ENCODE data around the gene PRLR.

PRLR gene

DNA sequence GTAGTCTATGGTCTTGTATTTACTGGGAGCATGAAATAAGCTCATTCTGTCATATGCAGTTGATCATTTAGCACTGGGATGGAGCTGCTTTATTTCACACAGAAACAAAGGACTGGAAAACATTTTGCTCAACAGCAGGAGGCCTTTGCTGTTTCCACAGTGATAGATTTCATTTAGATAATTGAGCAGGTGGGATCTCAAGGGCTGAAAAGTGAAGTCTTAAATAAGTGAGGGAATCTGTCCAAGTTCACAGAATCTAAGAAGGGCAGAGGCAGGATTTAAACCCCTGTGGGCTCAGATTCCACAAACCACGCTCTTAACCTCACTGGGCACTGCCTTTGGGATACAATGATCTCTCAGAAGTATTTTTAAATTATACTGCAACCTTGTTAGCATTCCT is 47.8 kb downstream of the PRLR start:
- Histone ChIP-seq H3K4me3 (ENCODE audit: low read length in 2 of 2) (no peak overlapping the region), H3K9me3 (ENCODE audit: control insufficient read depth in 2 of 2, low read length in 2 of 2) (no peaks in the 10 kb centered on the region), H3K27ac (ENCODE audit: low read length) (no peak overlapping the region), H3K27me3 (ENCODE audit: control insufficient read depth in 1 of 2, insufficient read depth in 2 of 2, low read length in 2 of 2) (no peaks in the 10 kb centered on the region), H3K36me3 (ENCODE audit: control insufficient read depth in 2 of 2, insufficient read depth in 2 of 2, low read length in 2 of 2) (no peaks in the 10 kb centered on the region), H3K4me1 (ENCODE audit: control insufficient read depth, insufficient read depth, low read length) (no peaks in the 10 kb centered on the region), H3K9ac (ENCODE audit: low read length in 2 of 2) (no peak overlapping the region)

DNA sequence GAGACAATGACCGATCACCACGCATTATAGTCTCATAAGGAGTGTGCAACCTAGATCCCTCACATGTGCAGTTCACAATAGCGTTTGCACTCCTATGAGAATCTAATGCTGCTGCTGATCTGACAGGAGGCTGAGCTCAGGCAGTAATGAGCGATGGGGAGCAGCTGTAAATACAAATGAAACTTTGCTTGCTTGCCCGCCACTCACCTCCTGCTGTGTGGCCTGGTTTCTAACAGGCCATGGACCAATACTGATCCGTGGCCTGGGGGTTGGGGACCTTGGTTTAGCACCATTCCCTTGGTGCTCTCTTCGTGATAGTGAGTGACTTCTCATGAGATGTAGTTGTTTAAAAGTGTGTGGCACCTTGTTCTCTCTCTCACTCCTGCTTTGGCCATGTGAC is 50.2 kb downstream of the PRLR start:
- H3K36me3 ChIP-seq (ENCODE audit: control insufficient read depth in 2 of 2, insufficient read depth in 2 of 2, low read length in 2 of 2), result no peaks in the 10 kb centered on the region
- no peaks in the 10 kb centered on the region for H3K9me3 ChIP-seq (ENCODE audit: control insufficient read depth in 2 of 2, low read length in 2 of 2)
- H3K4me1 ChIP-seq (ENCODE audit: control insufficient read depth, insufficient read depth, low read length), result no peaks in the 10 kb centered on the region
- H3K27ac ChIP-seq (ENCODE audit: low read length), result no peak overlapping the region
- no peak overlapping the region for H3K4me3 ChIP-seq (ENCODE audit: low read length in 2 of 2)
- no peak overlapping the region for H3K9ac ChIP-seq (ENCODE audit: low read length in 2 of 2)
- H3K27me3 ChIP-seq (ENCODE audit: control insufficient read depth in 1 of 2, insufficient read depth in 2 of 2, low read length in 2 of 2), result no peaks in the 10 kb centered on the region

DNA sequence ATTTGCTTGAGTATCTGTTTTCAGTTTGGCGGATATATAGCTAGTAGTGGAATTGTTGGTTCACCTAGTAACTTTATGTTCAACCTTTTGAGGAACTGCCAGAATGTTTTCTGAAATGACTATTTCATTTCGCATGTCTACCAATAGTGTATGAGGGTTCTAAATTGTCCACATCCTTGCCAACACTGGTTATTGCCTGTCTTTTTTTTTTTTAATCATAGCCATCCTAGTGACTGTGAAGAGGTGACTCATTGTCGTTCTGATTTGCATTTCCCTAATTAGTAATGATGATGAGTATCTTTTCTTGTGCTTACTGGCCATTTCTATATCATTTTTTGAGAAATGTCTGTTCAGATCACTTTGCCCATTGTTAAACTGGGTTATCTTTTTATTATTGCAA is 52.5 kb downstream of the PRLR start:
- no peaks in the 10 kb centered on the region for H3K27me3 ChIP-seq (ENCODE audit: control insufficient read depth in 1 of 2, insufficient read depth in 2 of 2, low read length in 2 of 2)
- H3K4me1 ChIP-seq (ENCODE audit: control insufficient read depth, insufficient read depth, low read length), result no peaks in the 10 kb centered on the region
- H3K4me3 ChIP-seq (ENCODE audit: low read length in 2 of 2), result no peak overlapping the region
- no peaks in the 10 kb centered on the region for H3K9me3 ChIP-seq (ENCODE audit: control insufficient read depth in 2 of 2, low read length in 2 of 2)
- no peak overlapping the region for H3K27ac ChIP-seq (ENCODE audit: low read length)
- H3K36me3 ChIP-seq (ENCODE audit: control insufficient read depth in 2 of 2, insufficient read depth in 2 of 2, low read length in 2 of 2), result no peaks in the 10 kb centered on the region
- H3K9ac ChIP-seq (ENCODE audit: low read length in 2 of 2), result no peak overlapping the region

DNA sequence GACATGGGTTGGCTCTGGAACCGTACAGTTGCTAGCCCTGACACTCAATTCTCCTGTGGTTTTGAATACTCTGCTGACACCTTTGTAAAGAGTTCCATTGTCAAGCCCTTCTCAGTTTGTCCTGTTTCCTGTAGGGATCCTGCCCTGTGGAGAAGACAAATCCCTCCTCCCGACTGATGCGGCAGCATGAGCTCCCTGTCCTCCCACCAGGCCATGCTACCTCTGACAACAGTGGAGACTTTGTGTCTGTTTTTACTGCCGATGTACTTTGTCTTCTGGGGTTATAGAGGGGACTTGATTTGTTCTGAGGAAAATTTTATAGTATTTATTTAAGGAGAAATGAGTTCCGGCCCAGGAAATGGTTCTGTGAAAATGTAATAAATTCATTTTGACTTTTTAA is 57.8 kb downstream of the PRLR start:
- H3K4me1 ChIP-seq (ENCODE audit: control insufficient read depth, insufficient read depth, low read length), result no peaks in the 10 kb centered on the region
- H3K27ac ChIP-seq (ENCODE audit: low read length), result no peak overlapping the region
- H3K27me3 ChIP-seq (ENCODE audit: control insufficient read depth in 1 of 2, insufficient read depth in 2 of 2, low read length in 2 of 2), result no peaks in the 10 kb centered on the region
- no peaks in the 10 kb centered on the region for H3K36me3 ChIP-seq (ENCODE audit: control insufficient read depth in 2 of 2, insufficient read depth in 2 of 2, low read length in 2 of 2)
- no peak overlapping the region for H3K9ac ChIP-seq (ENCODE audit: low read length in 2 of 2)
- no peaks in the 10 kb centered on the region for H3K9me3 ChIP-seq (ENCODE audit: control insufficient read depth in 2 of 2, low read length in 2 of 2)
- H3K4me3 ChIP-seq (ENCODE audit: low read length in 2 of 2), result no peak overlapping the region

DNA sequence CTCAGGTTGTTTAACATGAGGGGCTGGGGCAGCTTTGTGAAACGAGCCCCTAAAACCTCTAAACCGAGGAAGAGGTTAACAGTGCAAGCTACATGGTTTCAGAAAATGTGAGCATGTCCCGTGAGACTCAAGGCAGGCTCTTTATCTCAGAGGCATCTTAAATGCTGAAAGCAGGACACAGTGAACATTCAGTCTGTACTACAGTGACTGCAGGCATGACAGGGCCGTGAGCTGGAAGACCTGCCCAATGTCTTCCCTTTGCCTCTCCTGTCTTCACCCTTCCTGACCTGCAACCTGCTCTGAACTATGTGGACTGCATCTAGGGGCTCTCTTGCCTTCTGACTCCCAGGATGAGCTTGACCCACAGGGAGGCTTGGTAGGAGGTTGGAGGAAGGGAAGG is 58.3 kb downstream of the PRLR start:
- H3K9me3 ChIP-seq (ENCODE audit: control insufficient read depth in 2 of 2, low read length in 2 of 2), result no peaks in the 10 kb centered on the region
- H3K4me3 ChIP-seq (ENCODE audit: low read length in 2 of 2), result no peak overlapping the region
- H3K4me1 ChIP-seq (ENCODE audit: control insufficient read depth, insufficient read depth, low read length), result no peaks in the 10 kb centered on the region
- H3K27me3 ChIP-seq (ENCODE audit: control insufficient read depth in 1 of 2, insufficient read depth in 2 of 2, low read length in 2 of 2), result no peaks in the 10 kb centered on the region
- H3K27ac ChIP-seq (ENCODE audit: low read length), result no peak overlapping the region
- H3K9ac ChIP-seq (ENCODE audit: low read length in 2 of 2), result no peak overlapping the region
- no peaks in the 10 kb centered on the region for H3K36me3 ChIP-seq (ENCODE audit: control insufficient read depth in 2 of 2, insufficient read depth in 2 of 2, low read length in 2 of 2)

DNA sequence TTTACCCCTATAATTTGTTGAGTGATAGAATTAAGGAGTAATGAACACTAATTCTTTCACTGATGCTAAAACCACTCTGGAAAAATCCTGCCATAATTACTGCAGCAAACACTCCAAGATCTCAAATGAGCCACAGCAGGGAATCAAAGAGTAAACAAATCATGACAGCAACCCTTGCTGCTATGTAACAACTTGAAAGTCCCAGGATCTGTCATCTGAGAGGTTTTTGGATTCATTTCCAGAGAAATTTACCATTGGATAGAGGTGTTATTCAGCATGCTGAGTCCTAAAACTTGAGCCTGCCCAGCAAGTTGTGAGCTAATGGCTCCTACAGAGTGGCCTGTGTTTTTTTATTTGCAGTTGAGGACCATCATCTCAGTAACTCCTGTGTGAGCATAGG is 59.2 kb downstream of the PRLR start:
- Histone ChIP-seq H3K4me1 (ENCODE audit: control insufficient read depth, insufficient read depth, low read length) (no peaks in the 10 kb centered on the region), H3K36me3 (ENCODE audit: control insufficient read depth in 2 of 2, insufficient read depth in 2 of 2, low read length in 2 of 2) (no peaks in the 10 kb centered on the region), H3K4me3 (ENCODE audit: low read length in 2 of 2) (no peak overlapping the region), H3K27ac (ENCODE audit: low read length) (no peak overlapping the region), H3K9ac (ENCODE audit: low read length in 2 of 2) (no peak overlapping the region), H3K27me3 (ENCODE audit: control insufficient read depth in 1 of 2, insufficient read depth in 2 of 2, low read length in 2 of 2) (no peaks in the 10 kb centered on the region), H3K9me3 (ENCODE audit: control insufficient read depth in 2 of 2, low read length in 2 of 2) (no peaks in the 10 kb centered on the region)

DNA sequence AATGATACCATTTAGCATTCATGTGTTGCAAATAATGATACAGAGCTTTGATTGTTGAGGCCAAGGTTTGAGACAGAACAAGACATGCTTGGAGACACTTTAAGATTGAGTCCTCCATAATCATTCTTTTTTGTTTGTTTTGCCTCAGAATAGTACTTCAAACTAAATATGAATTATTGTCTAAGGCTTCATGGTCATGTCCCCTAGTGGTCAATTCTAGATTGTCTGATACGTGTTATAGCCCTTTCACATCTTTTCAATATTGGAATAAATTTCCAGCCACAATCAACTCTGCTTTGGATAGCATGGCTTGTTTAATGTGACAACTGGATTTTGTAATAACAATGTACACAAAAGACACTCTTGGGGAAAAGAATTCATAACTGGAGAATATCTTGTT is 64.2 kb downstream of the PRLR start:
- no peaks in the 10 kb centered on the region for H3K4me1 ChIP-seq (ENCODE audit: control insufficient read depth, insufficient read depth, low read length)
- no peak overlapping the region for H3K9ac ChIP-seq (ENCODE audit: low read length in 2 of 2)
- H3K9me3 ChIP-seq (ENCODE audit: control insufficient read depth in 2 of 2, low read length in 2 of 2), result no peaks in the 10 kb centered on the region
- no peaks in the 10 kb centered on the region for H3K27me3 ChIP-seq (ENCODE audit: control insufficient read depth in 1 of 2, insufficient read depth in 2 of 2, low read length in 2 of 2)
- H3K36me3 ChIP-seq (ENCODE audit: control insufficient read depth in 2 of 2, insufficient read depth in 2 of 2, low read length in 2 of 2), result no peaks in the 10 kb centered on the region
- no peak overlapping the region for H3K4me3 ChIP-seq (ENCODE audit: low read length in 2 of 2)
- H3K27ac ChIP-seq (ENCODE audit: low read length), result no peak overlapping the region

DNA sequence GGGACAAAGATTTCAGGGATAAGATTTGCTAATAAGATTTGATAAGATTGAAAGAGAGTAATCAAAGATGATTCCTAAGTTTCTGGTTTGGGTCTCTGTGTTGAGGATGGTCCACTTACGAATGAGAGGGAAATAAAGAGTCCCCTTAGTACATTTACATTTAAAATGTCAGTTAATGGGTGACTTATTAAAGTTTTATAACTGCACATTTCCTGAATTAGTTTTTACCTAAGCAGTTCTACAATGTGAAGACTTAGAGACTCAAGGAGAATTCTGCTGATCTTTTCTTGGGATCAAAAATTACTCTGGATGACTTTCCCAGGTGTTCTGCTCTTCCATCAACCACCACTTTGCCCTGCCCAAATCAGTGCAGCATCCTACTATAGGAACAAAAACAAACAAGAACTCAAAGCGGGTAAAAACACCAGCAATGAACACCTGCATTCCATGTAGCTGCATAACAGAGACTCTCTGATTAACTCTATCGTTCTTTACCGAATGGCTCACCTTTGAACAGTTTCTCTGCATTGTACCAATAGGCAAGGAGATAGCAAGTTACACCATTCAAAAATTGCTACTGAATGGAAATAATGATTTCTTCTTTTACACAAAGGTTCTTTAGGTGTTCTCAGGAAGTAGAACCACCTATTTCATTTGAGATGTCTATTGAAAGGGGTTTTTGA is 65.3 kb downstream of the PRLR start:
- Histone ChIP-seq H3K4me1 (ENCODE audit: control insufficient read depth, insufficient read depth, low read length) (no peaks in the 10 kb centered on the region), H3K27ac (ENCODE audit: low read length) (no peak overlapping the region), H3K27me3 (ENCODE audit: control insufficient read depth in 1 of 2, insufficient read depth in 2 of 2, low read length in 2 of 2) (no peaks in the 10 kb centered on the region), H3K9me3 (ENCODE audit: control insufficient read depth in 2 of 2, low read length in 2 of 2) (no peaks in the 10 kb centered on the region), H3K9ac (ENCODE audit: low read length in 2 of 2) (no peak overlapping the region), H3K36me3 (ENCODE audit: control insufficient read depth in 2 of 2, insufficient read depth in 2 of 2, low read length in 2 of 2) (no peaks in the 10 kb centered on the region), H3K4me3 (ENCODE audit: low read length in 2 of 2) (no peak overlapping the region)

DNA sequence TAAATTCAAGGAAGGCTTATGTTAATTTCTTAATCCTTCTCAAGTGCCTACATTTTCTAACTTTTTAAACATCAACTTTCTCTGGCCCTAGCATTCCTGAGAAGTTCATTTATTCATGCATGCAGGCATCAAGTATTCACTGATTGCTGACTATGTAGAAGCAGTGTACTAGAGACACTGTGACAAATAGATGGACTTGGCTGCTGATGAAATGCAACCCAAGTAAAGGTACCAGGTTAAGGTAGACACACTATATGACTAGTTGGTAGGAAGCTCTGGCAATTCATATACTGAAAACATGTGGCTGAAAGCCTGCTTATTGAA is 66.6 kb downstream of the PRLR start:
- Histone ChIP-seq H3K27me3 (ENCODE audit: control insufficient read depth in 1 of 2, insufficient read depth in 2 of 2, low read length in 2 of 2) (no peaks in the 10 kb centered on the region), H3K36me3 (ENCODE audit: control insufficient read depth in 2 of 2, insufficient read depth in 2 of 2, low read length in 2 of 2) (no peaks in the 10 kb centered on the region), H3K4me3 (ENCODE audit: low read length in 2 of 2) (no peak overlapping the region), H3K27ac (ENCODE audit: low read length) (no peak overlapping the region), H3K9ac (ENCODE audit: low read length in 2 of 2) (no peak overlapping the region), H3K9me3 (ENCODE audit: control insufficient read depth in 2 of 2, low read length in 2 of 2) (no peaks in the 10 kb centered on the region), H3K4me1 (ENCODE audit: control insufficient read depth, insufficient read depth, low read length) (no peaks in the 10 kb centered on the region)

DNA sequence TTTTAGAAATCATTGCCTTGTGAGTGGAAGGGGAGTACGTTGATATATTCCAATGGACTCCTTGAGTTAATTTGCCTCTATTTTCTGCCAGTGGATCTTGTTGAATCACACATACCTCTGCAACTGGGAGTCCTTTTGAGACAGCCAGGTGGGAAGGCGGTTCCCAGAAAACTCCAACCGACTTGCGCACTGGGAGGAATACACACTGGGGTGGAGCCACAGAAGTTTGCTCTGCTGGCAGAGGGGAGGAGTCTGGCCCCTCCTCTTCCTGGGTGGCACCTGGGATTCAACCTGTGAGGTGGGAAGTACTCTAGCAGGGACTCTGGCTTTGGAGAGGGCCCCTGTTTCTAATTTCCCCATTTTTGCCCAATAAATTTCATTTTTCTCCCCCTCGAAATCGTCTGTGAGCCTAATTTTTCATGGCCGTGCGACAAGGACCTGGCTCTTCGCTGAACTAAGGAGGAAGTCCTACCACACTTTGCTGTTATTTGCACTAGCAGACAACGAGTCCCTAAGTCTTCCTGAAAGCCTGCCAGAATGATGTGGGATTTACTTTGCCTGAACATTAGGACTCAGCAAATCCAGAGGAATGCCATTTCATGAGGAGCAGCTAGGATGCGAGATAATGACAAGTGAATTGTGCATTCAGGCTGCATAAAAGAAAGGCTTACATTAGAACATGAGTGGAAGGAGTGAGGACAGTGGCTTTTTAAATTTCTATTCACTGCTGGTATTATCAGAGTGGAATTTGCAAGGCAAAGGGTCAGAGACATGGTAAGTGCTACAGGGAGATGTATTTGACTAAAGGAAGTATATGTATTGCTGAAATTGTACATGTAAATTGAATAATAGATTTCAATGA is 67.2 kb downstream of the PRLR start:
- Histone ChIP-seq H3K9me3 (ENCODE audit: control insufficient read depth in 2 of 2, low read length in 2 of 2) (no peaks in the 10 kb centered on the region), H3K9ac (ENCODE audit: low read length in 2 of 2) (no peak overlapping the region), H3K27me3 (ENCODE audit: control insufficient read depth in 1 of 2, insufficient read depth in 2 of 2, low read length in 2 of 2) (no peaks in the 10 kb centered on the region), H3K36me3 (ENCODE audit: control insufficient read depth in 2 of 2, insufficient read depth in 2 of 2, low read length in 2 of 2) (no peaks in the 10 kb centered on the region), H3K4me3 (ENCODE audit: low read length in 2 of 2) (no peak overlapping the region), H3K27ac (ENCODE audit: low read length) (no peak overlapping the region), H3K4me1 (ENCODE audit: control insufficient read depth, insufficient read depth, low read length) (no peaks in the 10 kb centered on the region)

DNA sequence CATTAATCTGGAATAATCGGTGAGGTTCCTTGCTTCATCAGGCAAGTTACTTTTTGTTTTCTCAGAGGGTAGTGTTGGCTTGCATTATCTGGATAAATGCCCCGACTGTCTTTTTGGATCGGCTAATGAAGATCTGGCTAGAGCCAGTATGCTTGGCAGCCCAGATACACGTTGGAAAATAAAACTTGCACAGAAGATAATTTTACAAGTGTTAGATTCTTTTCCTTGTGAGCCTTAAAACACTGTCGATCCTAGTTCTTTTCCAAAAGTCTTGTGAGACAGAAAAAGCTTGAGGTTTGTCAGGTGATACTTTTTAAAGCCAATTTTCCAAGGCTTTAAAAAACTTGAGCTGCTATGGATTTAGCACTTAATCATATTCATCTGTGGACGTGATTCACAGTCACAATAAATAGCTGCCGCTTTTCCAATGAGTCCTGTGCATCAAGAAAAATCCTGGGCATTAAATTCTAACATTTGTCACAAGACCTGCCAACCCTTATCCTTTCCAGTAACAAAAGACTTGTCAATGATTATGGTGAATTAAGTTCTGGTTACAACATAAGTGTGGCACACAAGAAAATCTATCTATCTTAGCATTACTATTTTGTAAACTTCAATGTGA is 68.5 kb downstream of the PRLR start:
- Histone ChIP-seq H3K27ac (ENCODE audit: low read length) (no peak overlapping the region), H3K27me3 (ENCODE audit: control insufficient read depth in 1 of 2, insufficient read depth in 2 of 2, low read length in 2 of 2) (no peaks in the 10 kb centered on the region), H3K9me3 (ENCODE audit: control insufficient read depth in 2 of 2, low read length in 2 of 2) (no peaks in the 10 kb centered on the region), H3K4me3 (ENCODE audit: low read length in 2 of 2) (no peak overlapping the region), H3K36me3 (ENCODE audit: control insufficient read depth in 2 of 2, insufficient read depth in 2 of 2, low read length in 2 of 2) (no peaks in the 10 kb centered on the region), H3K9ac (ENCODE audit: low read length in 2 of 2) (no peak overlapping the region), H3K4me1 (ENCODE audit: control insufficient read depth, insufficient read depth, low read length) (no peaks in the 10 kb centered on the region)

Data from stomach smooth muscle (tissue), 2 donors.